NCI-H2227 (cell line): Measurements from ENCODE around the gene IL1RL1.
A peak's percentile ranks its signal among the peaks of the same experiment; 100 is the strongest.

Source experiments
- DNase-seq: peaks from one replicate; lab custom pipeline; 2025; ENCODE audit not compliant: unreplicated experiment; lab: John Stamatoyannopoulos, UW

Gene IL1RL1

GRCh38 chr2:102334486-102334885 lies 23.1 kb downstream of the IL1RL1 start:
- DNase-seq, result no peak

DNA sequence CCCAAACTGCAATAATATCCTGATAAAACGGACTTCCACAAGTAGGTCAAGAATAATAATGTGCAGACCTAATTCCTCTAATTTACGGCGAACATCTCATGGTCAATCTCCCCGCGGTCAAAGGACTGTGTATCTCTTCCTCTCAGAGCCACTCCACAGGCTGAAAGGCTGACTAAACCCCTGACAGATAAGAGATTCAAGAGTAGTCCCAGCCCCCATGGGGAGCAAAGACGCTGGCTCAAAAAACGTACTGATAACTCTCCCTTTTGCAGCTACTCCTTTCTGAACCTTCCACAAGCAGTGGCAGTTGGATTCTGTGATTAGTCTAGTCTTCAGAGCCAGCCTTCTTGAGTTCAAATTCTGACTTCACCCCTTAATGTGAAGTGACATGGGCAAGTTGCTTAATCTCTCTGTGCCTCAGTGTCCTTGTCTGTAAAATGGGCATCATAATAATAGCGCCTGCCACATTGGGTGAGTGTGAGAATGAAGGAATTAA lies 24.6 kb downstream of the IL1RL1 start:
- no peak for DNase-seq

- DNase-seq, result no peak
Observed at GRCh38 chr2:102336502-102336945, 25.2 kb downstream of the IL1RL1 start.

- no peak for DNase-seq
Observed at GRCh38 chr2:102337012-102337411, 25.6 kb downstream of the IL1RL1 start.

GRCh38 chr2:102337481-102338386 lies 26.4 kb downstream of the IL1RL1 start:
- DNase-seq, result no peak

GRCh38 chr2:102340778-102341177 lies 29.4 kb downstream of the IL1RL1 start:
- no peak for DNase-seq

DNA sequence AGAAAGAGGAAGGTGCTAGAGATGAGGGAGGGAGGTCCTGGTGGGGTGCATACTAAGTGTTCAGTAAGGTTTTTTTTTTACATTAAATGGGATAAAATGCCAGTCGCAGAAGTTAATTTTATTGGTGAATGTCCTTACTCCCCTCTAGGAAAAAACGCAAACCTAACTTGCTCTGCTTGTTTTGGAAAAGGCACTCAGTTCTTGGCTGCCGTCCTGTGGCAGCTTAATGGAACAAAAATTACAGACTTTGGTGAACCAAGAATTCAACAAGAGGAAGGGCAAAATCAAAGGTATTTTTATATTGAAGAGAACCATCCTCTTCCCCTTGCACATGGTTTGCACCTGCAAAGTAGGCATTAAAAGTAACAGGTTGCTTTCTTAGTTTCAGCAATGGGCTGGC lies 31.5 kb downstream of the IL1RL1 start:
- no peak for DNase-seq

GRCh38 chr2:102344397-102344796 lies 33.0 kb downstream of the IL1RL1 start:
- no peak for DNase-seq

DNA sequence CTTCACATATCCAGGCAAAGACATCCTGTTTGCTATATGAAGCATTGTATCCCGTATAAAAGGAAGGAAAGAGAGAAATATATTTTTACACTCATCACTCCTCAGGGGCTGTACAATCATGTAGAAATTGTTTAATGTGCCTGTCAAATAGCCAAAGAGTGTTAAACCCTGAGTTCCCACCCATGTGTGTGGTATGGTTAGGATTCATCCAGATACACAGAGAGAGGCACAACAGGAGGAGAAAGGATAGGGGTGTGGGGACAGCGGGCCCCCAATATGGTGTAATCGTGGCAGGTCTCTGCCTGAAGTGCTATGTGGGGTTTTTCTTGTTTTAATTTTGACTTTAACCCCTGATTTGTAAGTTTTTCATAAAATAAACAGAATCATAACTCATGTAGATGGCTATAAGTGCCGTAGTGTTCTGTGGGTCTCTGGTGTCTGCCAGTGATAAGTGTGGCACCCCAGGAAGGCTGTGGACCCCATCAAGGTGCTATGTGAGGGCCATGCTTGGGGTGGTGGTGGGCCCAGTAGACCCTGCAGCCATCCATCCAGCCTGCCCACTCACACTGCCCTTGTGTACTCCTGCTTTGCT lies 34.1 kb downstream of the IL1RL1 start:
- DNase-seq, result no peak

DNA sequence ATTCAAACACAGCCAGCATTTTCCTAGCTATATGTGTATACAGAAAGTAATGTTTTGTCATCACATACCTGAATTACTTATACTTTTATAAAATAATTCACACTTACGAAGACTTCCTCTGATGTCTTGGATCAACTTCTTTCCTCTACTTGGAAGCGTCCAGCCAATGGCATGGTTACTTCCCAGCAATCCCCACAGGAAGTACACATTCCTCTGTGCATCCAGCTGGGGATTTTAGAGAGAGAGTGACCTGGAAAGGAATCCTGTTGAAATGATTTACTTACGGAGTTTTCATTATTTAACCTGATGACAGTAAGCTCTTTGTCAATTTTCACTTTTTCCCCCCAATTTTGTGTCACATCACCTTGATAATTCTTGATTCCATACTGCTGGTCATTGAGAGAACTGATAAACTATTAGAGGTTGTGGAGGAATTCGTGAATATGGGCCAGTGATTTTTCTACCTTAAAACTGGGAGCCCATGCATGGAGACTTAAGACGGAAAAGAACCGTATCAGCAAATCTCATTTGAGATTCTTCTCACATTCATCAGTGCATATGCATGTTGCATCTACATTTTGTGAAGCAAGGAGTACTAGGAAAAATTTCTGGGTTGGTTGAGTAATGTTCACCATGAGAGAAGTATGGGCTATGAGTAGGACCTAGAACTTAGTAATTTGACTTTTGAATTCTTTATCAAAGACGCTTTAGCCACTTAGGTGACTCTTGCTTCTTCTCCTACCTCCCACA lies 35.2 kb downstream of the IL1RL1 start:
- no peak for DNase-seq

- peak; percentile 3 for DNase-seq
Observed at GRCh38 chr2:102350137-102350793, 38.9 kb downstream of the IL1RL1 start.

DNA sequence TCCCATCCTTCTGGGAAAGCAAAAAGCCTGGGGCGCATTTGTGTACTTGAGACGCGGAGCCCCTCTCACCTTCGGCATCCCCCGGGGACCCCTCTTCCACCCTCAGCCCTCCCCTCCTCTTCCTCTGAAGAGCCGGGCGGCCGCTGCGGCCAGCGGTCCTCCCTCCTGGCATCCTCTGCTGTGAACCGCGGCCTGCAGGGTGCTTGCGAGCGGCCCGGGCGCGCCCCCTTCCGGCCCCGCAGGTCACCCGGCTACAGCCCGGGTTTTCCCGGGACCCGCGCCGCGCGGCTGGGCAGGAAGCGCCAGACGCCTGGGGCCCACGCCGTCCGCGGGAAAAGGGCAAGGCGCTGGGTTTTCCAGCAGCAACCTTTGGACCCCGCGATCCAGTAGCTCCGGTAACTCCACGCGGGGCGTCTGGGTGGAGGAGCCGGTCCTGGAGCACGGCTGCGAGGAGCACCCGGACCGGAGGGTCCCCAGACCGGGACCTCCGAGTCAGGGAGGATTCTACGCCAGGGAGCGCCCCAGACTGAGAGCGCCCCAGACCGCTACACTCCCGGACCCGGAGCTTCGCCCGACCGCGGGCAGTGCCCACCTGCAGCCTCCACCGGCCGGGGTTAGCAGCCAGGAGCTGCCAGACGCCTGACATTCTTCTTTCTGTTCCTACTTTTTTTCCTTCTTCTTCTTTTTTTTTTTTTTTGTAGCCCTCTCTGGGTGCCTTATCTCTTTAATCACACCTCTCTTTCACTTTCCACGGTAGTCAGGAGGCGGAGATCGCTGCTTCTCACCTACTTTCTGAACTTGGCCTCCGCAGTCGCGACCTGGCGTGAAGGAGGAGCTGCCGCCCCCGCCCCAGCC lies 44.4 kb downstream of the IL1RL1 start, which contains the start of gene IL18R1:
Gene IL18R1 (plus strand): TSS at position 271 of the 855 bp plus-strand sequence. CDS start 6,865 bp downstream, outside the sequence.
- DNase-seq, result peak; percentile 34

DNA sequence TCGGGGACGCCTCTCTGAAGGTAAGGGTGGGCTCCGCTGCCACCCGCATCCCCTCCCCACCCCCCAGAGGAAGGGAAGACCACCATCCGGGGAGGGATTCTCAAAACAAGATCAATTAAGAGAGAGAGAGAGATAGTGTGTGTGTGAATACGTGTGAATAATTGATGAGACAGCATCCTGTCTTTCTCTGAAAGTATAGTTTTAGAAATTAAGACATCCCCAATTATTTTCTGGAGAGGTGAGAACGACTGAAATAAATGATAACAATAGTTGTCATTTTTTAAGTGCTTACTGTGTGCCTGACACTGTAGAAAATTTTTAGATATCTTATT lies 45.0 kb downstream of the IL1RL1 start:
- no peak for DNase-seq

DNA sequence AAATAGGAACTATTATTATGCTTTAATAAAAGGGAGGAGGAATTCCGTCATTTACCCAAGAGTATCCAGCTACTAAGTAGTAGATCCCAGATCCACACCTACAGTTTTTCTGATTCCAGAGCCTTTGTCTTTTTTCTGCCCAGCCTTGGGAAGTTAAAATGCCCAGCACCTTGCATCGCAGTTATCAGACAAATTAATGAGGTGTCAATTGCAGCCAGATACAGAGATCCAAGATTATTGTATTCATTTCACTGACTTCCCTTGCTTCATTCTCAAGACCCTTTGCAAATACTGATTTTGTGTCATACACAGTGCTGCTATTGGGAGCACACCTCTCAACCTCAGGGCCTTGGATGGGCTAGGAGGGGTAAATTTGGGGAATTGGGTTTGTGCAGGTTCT lies 45.4 kb downstream of the IL1RL1 start:
- DNase-seq, result no peak

DNA sequence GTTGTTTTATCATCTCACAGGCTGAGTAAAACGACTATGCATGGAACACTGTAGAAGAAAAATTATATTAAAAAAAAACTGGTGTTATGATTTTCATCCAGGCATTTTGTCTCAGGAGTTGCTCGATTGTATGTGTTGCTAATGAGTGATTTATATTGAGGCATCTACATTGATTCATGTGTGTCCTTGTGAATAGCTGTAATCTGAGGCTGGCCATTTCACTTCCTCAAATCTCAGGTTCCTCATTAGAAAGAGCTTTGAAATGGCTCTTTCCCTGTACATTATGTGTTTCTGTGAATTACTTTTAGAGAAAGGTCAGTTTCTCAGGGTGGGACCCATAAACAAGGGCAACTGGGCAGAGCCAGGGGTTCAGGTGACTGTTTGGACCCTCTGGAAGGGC lies 46.6 kb downstream of the IL1RL1 start:
- DNase-seq, result no peak

DNA sequence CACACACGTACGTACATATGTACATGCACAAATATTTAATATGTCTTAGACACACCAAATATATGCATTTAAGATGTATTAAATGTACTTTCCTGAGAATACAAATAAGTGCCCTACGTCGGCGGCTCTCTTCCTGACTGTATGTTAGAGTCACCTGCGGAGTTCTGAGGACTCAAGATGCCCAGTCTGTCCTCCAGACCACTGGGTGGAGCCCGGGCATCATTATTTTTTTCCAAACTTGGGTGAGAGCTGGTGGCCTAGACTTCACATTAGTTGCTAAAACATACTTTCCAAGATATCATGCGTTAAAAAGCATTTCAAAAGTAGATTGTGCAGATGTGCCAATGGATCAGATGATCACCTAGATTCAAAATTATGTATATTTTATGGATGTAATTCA lies 47.1 kb downstream of the IL1RL1 start:
- DNase-seq, result no peak

- no peak for DNase-seq
Observed at GRCh38 chr2:102359527-102359926, 48.2 kb downstream of the IL1RL1 start.

- DNase-seq, result no peak
Observed at GRCh38 chr2:102361632-102362241, 50.4 kb downstream of the IL1RL1 start.

DNA sequence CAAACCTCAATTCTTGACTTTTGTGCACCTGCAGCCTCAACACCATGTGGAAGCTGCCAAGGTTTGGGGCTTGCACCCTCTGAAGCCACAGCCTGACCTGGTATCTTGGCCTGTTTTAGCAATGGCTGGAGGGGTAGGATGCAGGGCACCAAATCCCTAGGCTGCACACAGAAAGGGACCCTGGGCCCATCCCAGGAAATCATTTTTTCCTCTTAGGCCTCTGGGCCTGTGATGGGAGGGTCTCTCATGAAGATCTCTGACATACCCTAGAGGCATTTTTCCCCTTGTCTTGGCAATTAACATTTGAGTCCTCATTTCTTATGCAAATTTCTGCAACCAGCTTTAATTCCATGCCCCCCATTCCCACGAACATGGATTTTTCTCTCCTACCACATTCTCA lies 54.4 kb downstream of the IL1RL1 start:
- DNase-seq, result no peak
